ENCODE results near the gene SAMD14. TPM values are rescaled to one million over a fixed set of nuclear protein-coding genes. Genes with fewer than 3 reads are reported as not detected.

Gene SAMD14
- total and polyA plus RNA-seq, 2 donors (not counting 1 experiment from before 2014, with no cell fraction given): 0.13 to 0.89 TPM

- Histone ChIP-seq H3K27ac (ENCODE audit: low read length in 2 of 2) (no peak overlapping the region), H3K27me3 (replicated peaks in 1 of 4; ENCODE audit: control extremely low read depth in 1 of 4, control insufficient read depth in 3 of 4, insufficient read depth in 4 of 4, low read length in 3 of 4) (no peaks in the 10 kb centered on the region), H2AFZ (ENCODE audit: insufficient read depth, low read depth, low read length, poor library complexity, severe bottlenecking) (no peak overlapping the region), H3K4me1 (ENCODE audit: control insufficient read depth in 2 of 2, insufficient read depth in 2 of 2, low read length in 2 of 2) (peaks cover 8 to 20% of the 10 kb centered on the region in 2 donors), H3K9me3 (ENCODE audit: control extremely low read depth in 1 of 3, control insufficient read depth in 2 of 3, insufficient read depth in 1 of 3, low read length in 2 of 3) (no peaks in the 10 kb centered on the region), H3K79me2 (ENCODE audit: control insufficient read depth, insufficient read depth, low read length) (peaks cover 13% of the 10 kb centered on the region), H3K4me2 (replicated peaks; ENCODE audit: low read depth, low read length, poor library complexity, severe bottlenecking) (no peak overlapping the region), H4K20me1 (ENCODE audit: control insufficient read depth, insufficient read depth, low read length, poor library complexity, severe bottlenecking) (peaks cover 25% of the 10 kb centered on the region), H3K4me3 (ENCODE audit: control extremely low read depth in 1 of 5, extremely low read depth in 1 of 5, insufficient read depth in 1 of 5, low read depth in 2 of 5, low read length in 4 of 5) (no peak overlapping the region), H3K9ac (ENCODE audit: low read length) (no peak overlapping the region), H3K36me3 (replicated peaks in 1 of 2; ENCODE audit: control extremely low read depth in 1 of 2, control insufficient read depth in 1 of 2, extremely low read depth in 1 of 2, insufficient read depth in 2 of 2, low read length in 1 of 2) (peaks cover 0 to 44% of the 10 kb centered on the region in 2 experiments)
- Mint-ChIP-seq H3K4me1 (peaks cover 24% of the 10 kb centered on the region), H3K9me3 (ENCODE audit: insufficient read depth) (no peaks in the 10 kb centered on the region), H3K27ac (no peak overlapping the region), H3K27me3 (no peaks in the 10 kb centered on the region), H3K4me3 (no peak overlapping the region)
- ChIA-PET CTCF (interaction anchor here (1.2 to 2.9 kb wide), 3 partner anchors 11 to 63 kb away, joined by 3 to 11 read pairs (median 8); no protein-coding TSS in a partner anchor), POLR2A (no interaction called here)
- ATAC-seq (ENCODE audit: low read depth) (no peak), DNase-seq (no peak)
- intact Hi-C loops (cut with micrococcal nuclease): loop anchor here (10.0 kb wide), 1 partner anchor 276 kb away; the partner anchor contains the start of genes EME1 and MRPL27
- WGBS (ENCODE audit: insufficient coverage): 96% methylated on average over 2 of the region's 4 CpGs
- no peak for TF ChIP-seq CTCF (IDR thresholded peaks at IDR 0.05)
- no peak for TF ChIP-seq EZH2 (IDR thresholded peaks at IDR 0.05; ENCODE audit: borderline replicate concordance, insufficient read depth, low read depth, low read length, poor library complexity, severe bottlenecking)
Measured at GRCh38 chr17:50098583-50098982, 31.4 kb downstream of the SAMD14 start.

- intact Hi-C loops (cut with micrococcal nuclease): loop anchor here (10.0 kb wide), 1 partner anchor 277 kb away; the partner anchor contains the start of genes EME1 and MRPL27
- H3K36me3 ChIP-seq (replicated peaks in 1 of 2; ENCODE audit: control extremely low read depth in 1 of 2, control insufficient read depth in 1 of 2, extremely low read depth in 1 of 2, insufficient read depth in 2 of 2, low read length in 1 of 2): peaks cover 0 to 42% of the 10 kb centered on the region in 2 experiments
Measured at GRCh38 chr17:50097926-50098325, 32.0 kb downstream of the SAMD14 start.

More at GRCh38 chr17:50097926-50098325, 32.0 kb downstream of the SAMD14 start:
- no peak for ATAC-seq (ENCODE audit: low read depth)
- H4K20me1 ChIP-seq (ENCODE audit: control insufficient read depth, insufficient read depth, low read length, poor library complexity, severe bottlenecking): peaks cover 22% of the 10 kb centered on the region
- no peak overlapping the region for H3K27ac Mint-ChIP-seq
- no peaks in the 10 kb centered on the region for H3K9me3 Mint-ChIP-seq (ENCODE audit: insufficient read depth)
- H3K4me2 ChIP-seq (replicated peaks; ENCODE audit: low read depth, low read length, poor library complexity, severe bottlenecking): no peak overlapping the region
- no peaks in the 10 kb centered on the region for H3K27me3 Mint-ChIP-seq
- H3K27ac ChIP-seq (ENCODE audit: low read length in 2 of 2): no peak overlapping the region
- H2AFZ ChIP-seq (ENCODE audit: insufficient read depth, low read depth, low read length, poor library complexity, severe bottlenecking): no peak overlapping the region
- no peak overlapping the region for H3K4me3 Mint-ChIP-seq
- ChIA-PET POLR2A (no interaction called here), CTCF (interaction anchor here (1.0 to 2.9 kb wide), 8 partner anchors 10 to 200 kb away, joined by 3 to 11 read pairs (median 4); no protein-coding TSS in a partner anchor)
- H3K4me3 ChIP-seq (ENCODE audit: control extremely low read depth in 1 of 5, extremely low read depth in 1 of 5, insufficient read depth in 1 of 5, low read depth in 2 of 5, low read length in 4 of 5): no peak overlapping the region
- TF ChIP-seq EZH2 (IDR thresholded peaks at IDR 0.05; ENCODE audit: borderline replicate concordance, insufficient read depth, low read depth, low read length, poor library complexity, severe bottlenecking) (no peak), CTCF (IDR thresholded peaks at IDR 0.05) (no peak)
- no peaks in the 10 kb centered on the region for H3K9me3 ChIP-seq (ENCODE audit: control extremely low read depth in 1 of 3, control insufficient read depth in 2 of 3, insufficient read depth in 1 of 3, low read length in 2 of 3)
- no peaks in the 10 kb centered on the region for H3K27me3 ChIP-seq (replicated peaks in 1 of 4; ENCODE audit: control extremely low read depth in 1 of 4, control insufficient read depth in 3 of 4, insufficient read depth in 4 of 4, low read length in 3 of 4)
- H3K4me1 ChIP-seq (ENCODE audit: control insufficient read depth in 2 of 2, insufficient read depth in 2 of 2, low read length in 2 of 2): peaks cover 8 to 20% of the 10 kb centered on the region in 2 donors
- no peak overlapping the region for H3K9ac ChIP-seq (ENCODE audit: low read length)
- H3K79me2 ChIP-seq (ENCODE audit: control insufficient read depth, insufficient read depth, low read length): peaks cover 13% of the 10 kb centered on the region
- no peak for DNase-seq
- 97% methylated on average over 4 of the region's 4 CpGs for WGBS (ENCODE audit: insufficient coverage)
- peaks cover 27% of the 10 kb centered on the region for H3K4me1 Mint-ChIP-seq
